IPS-18a (cell line): ENCODE measurements around the gene THADA.
"Not testable (repeated sequence)": the region's sequence is repeated elsewhere in the genome, so short reads cannot be mapped to it uniquely, and the experiment has no call there.

Source experiments
- H3K27ac ChIP-seq: one replicate; pipeline ENCODE4 v1.5.1; 2013; ENCODE audit warnings: low read length
- H3K27me3 ChIP-seq: one replicate; pipeline ENCODE4 v1.6.1; 2013; ENCODE audit warnings: mild to moderate bottlenecking, low read length; ENCODE audit not compliant: control insufficient read depth, insufficient read depth
- H3K36me3 ChIP-seq: one replicate; pipeline ENCODE4 v1.6.1; 2013; ENCODE audit warnings: low read depth, low read length; ENCODE audit not compliant: control insufficient read depth
- H3K4me1 ChIP-seq: one replicate; pipeline ENCODE4 v1.6.1; 2013; ENCODE audit warnings: low read depth, low read length; ENCODE audit not compliant: control insufficient read depth
- H3K4me3 ChIP-seq: one replicate; pipeline ENCODE4 v1.5.1; 2013; ENCODE audit warnings: low read length
- H3K9ac ChIP-seq: one replicate; pipeline ENCODE4 v1.6.1; 2013; ENCODE audit warnings: mild to moderate bottlenecking, low read length, moderate library complexity
- H3K9me3 ChIP-seq: one replicate; pipeline ENCODE4 v1.6.1; 2013; ENCODE audit warnings: low read depth, low read length; ENCODE audit not compliant: control insufficient read depth

The THADA gene

GRCh38 chr2:43399515-43400264 is 196.1 kb downstream of the THADA start:
- no peaks in the 10 kb centered on the region for H3K9me3 ChIP-seq
- H3K9ac ChIP-seq, result no peak overlapping the region
- no peak overlapping the region for H3K27ac ChIP-seq
- peaks cover 12% of the 10 kb centered on the region for H3K4me1 ChIP-seq
- no peaks in the 10 kb centered on the region for H3K36me3 ChIP-seq
- H3K4me3 ChIP-seq, result no peak overlapping the region
- no peaks in the 10 kb centered on the region for H3K27me3 ChIP-seq

GRCh38 chr2:43399098-43399497 is 196.7 kb downstream of the THADA start:
- Histone ChIP-seq H3K4me1 (peaks cover 12% of the 10 kb centered on the region), H3K36me3 (no peaks in the 10 kb centered on the region), H3K27ac (no peak overlapping the region)

DNA sequence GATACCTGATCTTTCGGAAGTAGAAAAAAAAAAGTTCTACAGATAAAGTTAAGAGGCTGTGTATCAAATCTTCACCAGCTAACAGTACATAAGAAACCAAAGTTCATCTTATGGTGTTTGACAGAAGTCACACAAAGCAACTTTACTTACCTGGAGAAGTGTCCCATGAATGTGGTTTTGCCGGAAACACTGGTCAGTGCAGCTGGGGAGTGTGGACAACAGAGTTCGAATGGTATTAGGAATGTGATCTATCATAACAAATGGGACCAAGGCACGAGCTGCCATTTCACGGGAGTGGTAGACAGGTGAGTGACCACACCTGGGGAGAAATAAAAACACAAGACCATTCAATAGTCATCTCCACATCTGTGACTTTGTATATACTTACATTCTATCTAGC is 198.0 kb downstream of the THADA start:
- Histone ChIP-seq H3K27ac (no peak overlapping the region), H3K4me3 (no peak overlapping the region)

More at GRCh38 chr2:43399098-43399497, 196.7 kb downstream of the THADA start:
- Histone ChIP-seq H3K4me3 (no peak overlapping the region), H3K9ac (no peak overlapping the region), H3K9me3 (no peaks in the 10 kb centered on the region), H3K27me3 (no peaks in the 10 kb centered on the region)

GRCh38 chr2:43397411-43397810 is 198.4 kb downstream of the THADA start:
- H3K27ac ChIP-seq, result no peak overlapping the region
- H3K27me3 ChIP-seq, result no peaks in the 10 kb centered on the region
- no peaks in the 10 kb centered on the region for H3K36me3 ChIP-seq
- peaks cover 3% of the 10 kb centered on the region for H3K4me1 ChIP-seq
- H3K9ac ChIP-seq, result no peak overlapping the region
- H3K4me3 ChIP-seq, result no peak overlapping the region
- H3K9me3 ChIP-seq, result no peaks in the 10 kb centered on the region

More for the DNA sequence above, 198.0 kb downstream of the THADA start:
- H3K36me3 ChIP-seq, result no peaks in the 10 kb centered on the region
- no peak overlapping the region for H3K9ac ChIP-seq
- H3K9me3 ChIP-seq, result no peaks in the 10 kb centered on the region
- no peaks in the 10 kb centered on the region for H3K27me3 ChIP-seq
- peaks cover 3% of the 10 kb centered on the region for H3K4me1 ChIP-seq

DNA sequence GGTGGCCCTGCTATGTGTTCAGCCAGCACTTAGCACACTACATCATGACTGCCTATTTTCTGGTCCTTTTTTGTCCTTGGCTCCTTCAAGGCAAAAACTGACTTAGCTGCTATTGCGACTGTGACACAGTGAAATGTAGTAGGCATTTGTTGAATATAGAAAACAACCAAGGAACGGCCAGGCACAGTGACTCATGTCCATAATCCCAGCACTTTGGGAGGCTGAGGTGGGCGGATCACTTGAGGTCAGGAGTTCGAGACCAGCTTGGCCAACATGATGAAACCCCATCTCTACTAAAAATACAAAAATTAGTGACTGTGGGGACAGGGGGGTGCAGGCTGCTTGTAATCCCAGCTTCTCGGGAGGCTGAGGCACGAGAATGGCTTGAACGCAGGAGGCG is 199.5 kb downstream of the THADA start:
- not testable (repeated sequence) for H3K36me3 ChIP-seq, H3K4me3 ChIP-seq, H3K9ac ChIP-seq, H3K27ac ChIP-seq, H3K9me3 ChIP-seq, H3K27me3 ChIP-seq, H3K4me1 ChIP-seq

- Histone ChIP-seq H3K4me1 (no peaks in the 10 kb centered on the region), H3K9ac (no peak overlapping the region), H3K27ac (no peak overlapping the region), H3K36me3 (no peaks in the 10 kb centered on the region), H3K4me3 (no peak overlapping the region), H3K9me3 (no peaks in the 10 kb centered on the region), H3K27me3 (no peaks in the 10 kb centered on the region)
Measured at GRCh38 chr2:43393918-43394317, 201.9 kb downstream of the THADA start.

GRCh38 chr2:43391878-43392215 is 204.0 kb downstream of the THADA start:
- no peak overlapping the region for H3K27ac ChIP-seq
- no peak overlapping the region for H3K4me3 ChIP-seq
- H3K9ac ChIP-seq, result no peak overlapping the region
- no peaks in the 10 kb centered on the region for H3K27me3 ChIP-seq
- H3K9me3 ChIP-seq, result no peaks in the 10 kb centered on the region
- H3K36me3 ChIP-seq, result no peaks in the 10 kb centered on the region
- H3K4me1 ChIP-seq, result no peaks in the 10 kb centered on the region

GRCh38 chr2:43391201-43391877 is 204.5 kb downstream of the THADA start:
- no peak overlapping the region for H3K4me3 ChIP-seq
- no peaks in the 10 kb centered on the region for H3K9me3 ChIP-seq
- no peak overlapping the region for H3K27ac ChIP-seq
- no peak overlapping the region for H3K9ac ChIP-seq
- H3K36me3 ChIP-seq, result no peaks in the 10 kb centered on the region
- no peaks in the 10 kb centered on the region for H3K4me1 ChIP-seq
- no peaks in the 10 kb centered on the region for H3K27me3 ChIP-seq

GRCh38 chr2:43389581-43390466 is 206.0 kb downstream of the THADA start:
- no peaks in the 10 kb centered on the region for H3K4me1 ChIP-seq
- no peak overlapping the region for H3K4me3 ChIP-seq
- no peak overlapping the region for H3K9ac ChIP-seq
- H3K9me3 ChIP-seq, result no peaks in the 10 kb centered on the region
- no peaks in the 10 kb centered on the region for H3K36me3 ChIP-seq
- no peaks in the 10 kb centered on the region for H3K27me3 ChIP-seq
- no peak overlapping the region for H3K27ac ChIP-seq

DNA sequence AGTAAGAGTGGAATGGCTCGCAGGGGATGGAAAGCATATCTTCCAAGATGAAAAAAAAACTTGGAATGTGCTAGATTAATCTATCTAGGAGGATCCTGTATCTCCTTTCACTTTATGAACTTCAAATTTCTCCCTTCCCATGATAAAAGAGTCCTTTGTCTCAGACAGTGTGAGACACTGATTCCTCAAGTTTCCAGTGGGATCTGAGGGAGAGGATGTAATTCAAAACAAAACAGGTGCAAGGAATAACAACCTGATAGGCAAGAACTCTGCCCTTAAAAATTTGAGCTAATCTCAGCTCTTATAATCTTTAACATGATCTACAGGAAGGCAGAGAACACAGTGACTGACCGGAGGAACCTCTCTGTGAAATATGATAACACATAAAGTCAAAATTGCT is 207.5 kb downstream of the THADA start:
- Histone ChIP-seq H3K27ac (no peak overlapping the region), H3K9ac (no peak overlapping the region), H3K9me3 (no peaks in the 10 kb centered on the region), H3K4me1 (no peaks in the 10 kb centered on the region), H3K27me3 (no peaks in the 10 kb centered on the region), H3K36me3 (no peaks in the 10 kb centered on the region), H3K4me3 (no peak overlapping the region)

DNA sequence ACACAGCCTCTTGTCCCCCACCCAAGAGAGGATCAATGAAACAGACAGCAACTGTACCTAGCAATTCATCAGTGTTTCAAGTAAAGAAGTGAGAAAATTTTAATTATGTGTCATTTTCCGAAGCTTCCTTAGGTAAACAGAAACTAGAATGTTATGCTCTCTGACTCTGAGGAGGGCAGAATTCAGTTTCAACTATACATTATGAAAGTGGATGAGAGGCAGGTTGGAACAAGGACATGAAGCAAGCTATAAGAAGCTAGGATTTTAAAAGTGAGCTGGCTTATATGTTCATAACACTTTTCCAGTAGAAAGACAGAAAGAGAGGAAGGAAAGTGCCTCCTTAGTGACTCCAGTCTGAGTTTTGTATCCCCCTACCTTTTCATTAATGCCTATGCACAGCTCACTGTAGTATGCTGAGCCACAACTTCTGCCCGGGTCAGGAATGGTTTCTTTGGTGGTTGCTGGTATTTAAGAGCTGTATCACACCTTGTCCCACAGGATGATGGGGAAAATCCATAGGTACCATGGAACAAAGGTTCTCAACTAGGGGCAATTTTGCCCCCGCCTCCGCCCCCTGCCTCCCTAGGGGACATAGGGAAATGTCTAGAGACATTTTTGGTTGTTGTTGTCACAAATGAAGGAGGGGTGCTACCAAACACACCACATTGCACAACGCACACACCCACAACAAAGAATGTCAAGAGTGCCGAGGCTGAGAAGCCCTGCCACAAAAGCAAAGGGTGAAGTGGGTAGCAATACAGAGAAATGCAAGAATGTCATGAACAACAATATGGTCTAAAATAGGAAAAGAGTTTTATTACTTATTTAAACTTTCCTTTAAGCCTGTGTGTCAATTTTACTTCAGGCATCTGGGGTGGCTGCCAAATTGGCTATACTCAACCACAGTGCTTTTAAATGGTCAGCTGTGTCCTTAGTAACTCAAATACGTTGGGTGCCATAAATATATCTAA is 208.5 kb downstream of the THADA start:
- Histone ChIP-seq H3K36me3 (no peaks in the 10 kb centered on the region), H3K27ac (no peak overlapping the region), H3K9me3 (no peaks in the 10 kb centered on the region), H3K9ac (no peak overlapping the region), H3K4me1 (no peaks in the 10 kb centered on the region), H3K27me3 (no peaks in the 10 kb centered on the region), H3K4me3 (no peak overlapping the region)
